Measurements from ENCODE around the gene SPEG. TPM values are rescaled to one million over a fixed set of nuclear protein-coding genes. Genes with fewer than 3 reads are reported as not detected.

Gene SPEG
- total and polyA plus RNA-seq, 2 experiments from 2014 or later = 12.6 to 32.4 TPM

DNA sequence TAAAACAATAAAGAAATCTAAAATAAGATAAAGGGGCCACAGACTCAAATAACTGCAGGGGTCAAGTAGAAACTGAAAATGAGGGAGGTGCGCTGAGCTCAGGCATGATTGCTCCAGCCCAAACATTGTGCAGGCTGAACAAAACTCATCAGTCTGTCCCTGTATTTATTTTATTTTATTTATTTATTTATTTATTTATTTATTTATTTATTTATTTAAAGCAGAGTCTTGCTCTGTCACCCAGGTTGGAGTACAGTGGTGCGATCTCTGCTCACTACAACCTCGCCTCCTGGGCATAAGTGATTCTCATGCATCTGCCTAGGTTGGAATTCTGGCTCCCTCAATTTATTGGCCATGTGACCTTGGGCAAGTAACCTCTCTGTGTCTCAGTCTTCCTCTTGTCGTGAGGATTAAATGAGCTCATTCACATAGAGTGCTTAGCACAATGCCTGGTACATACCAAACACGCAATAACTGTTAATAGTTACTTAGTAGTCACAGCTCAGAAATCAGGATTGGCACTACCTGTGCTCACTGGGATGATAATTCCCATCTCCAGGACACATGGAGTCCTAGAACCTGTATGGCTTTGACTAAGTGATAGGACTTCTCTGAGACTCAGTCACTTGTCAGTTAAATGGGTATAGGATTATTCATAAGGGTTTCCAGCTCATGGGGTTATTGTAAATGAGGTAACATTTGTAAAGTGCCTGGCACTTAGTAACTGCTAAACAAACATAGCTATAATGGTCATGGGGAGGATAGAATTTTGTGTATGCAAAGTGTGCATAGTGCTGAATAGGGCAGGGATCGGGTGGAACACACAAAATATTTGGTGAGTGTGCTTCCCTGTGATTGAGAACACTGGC lies 6.0 kb downstream of the SPEG start (continued):
- TF ChIP-seq POLR2AphosphoS5 (IDR thresholded peaks at IDR 0.05; ENCODE audit: low read depth) (no peak), ZNF331 (CRISPR knock-in tag; IDR thresholded peaks at IDR 0.05; ENCODE audit: low read depth) (no peak), CREB1 (CRISPR knock-in tag; IDR thresholded peaks at IDR 0.05; ENCODE audit: low read depth) (no peak)
- TF ChIP-seq, protein P1, sequence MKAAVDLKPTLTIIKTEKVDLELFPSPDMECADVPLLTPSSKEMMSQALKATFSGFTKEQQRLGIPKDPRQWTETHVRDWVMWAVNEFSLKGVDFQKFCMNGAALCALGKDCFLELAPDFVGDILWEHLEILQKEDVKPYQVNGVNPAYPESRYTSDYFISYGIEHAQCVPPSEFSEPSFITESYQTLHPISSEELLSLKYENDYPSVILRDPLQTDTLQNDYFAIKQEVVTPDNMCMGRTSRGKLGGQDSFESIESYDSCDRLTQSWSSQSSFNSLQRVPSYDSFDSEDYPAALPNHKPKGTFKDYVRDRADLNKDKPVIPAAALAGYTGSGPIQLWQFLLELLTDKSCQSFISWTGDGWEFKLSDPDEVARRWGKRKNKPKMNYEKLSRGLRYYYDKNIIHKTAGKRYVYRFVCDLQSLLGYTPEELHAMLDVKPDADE (IDR thresholded peaks at IDR 0.05) = no peak
- TF ChIP-seq, protein P2, sequence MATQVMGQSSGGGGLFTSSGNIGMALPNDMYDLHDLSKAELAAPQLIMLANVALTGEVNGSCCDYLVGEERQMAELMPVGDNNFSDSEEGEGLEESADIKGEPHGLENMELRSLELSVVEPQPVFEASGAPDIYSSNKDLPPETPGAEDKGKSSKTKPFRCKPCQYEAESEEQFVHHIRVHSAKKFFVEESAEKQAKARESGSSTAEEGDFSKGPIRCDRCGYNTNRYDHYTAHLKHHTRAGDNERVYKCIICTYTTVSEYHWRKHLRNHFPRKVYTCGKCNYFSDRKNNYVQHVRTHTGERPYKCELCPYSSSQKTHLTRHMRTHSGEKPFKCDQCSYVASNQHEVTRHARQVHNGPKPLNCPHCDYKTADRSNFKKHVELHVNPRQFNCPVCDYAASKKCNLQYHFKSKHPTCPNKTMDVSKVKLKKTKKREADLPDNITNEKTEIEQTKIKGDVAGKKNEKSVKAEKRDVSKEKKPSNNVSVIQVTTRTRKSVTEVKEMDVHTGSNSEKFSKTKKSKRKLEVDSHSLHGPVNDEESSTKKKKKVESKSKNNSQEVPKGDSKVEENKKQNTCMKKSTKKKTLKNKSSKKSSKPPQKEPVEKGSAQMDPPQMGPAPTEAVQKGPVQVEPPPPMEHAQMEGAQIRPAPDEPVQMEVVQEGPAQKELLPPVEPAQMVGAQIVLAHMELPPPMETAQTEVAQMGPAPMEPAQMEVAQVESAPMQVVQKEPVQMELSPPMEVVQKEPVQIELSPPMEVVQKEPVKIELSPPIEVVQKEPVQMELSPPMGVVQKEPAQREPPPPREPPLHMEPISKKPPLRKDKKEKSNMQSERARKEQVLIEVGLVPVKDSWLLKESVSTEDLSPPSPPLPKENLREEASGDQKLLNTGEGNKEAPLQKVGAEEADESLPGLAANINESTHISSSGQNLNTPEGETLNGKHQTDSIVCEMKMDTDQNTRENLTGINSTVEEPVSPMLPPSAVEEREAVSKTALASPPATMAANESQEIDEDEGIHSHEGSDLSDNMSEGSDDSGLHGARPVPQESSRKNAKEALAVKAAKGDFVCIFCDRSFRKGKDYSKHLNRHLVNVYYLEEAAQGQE (IDR thresholded peaks at IDR 0.05; ENCODE audit: unreplicated experiment) = no peak

DNA sequence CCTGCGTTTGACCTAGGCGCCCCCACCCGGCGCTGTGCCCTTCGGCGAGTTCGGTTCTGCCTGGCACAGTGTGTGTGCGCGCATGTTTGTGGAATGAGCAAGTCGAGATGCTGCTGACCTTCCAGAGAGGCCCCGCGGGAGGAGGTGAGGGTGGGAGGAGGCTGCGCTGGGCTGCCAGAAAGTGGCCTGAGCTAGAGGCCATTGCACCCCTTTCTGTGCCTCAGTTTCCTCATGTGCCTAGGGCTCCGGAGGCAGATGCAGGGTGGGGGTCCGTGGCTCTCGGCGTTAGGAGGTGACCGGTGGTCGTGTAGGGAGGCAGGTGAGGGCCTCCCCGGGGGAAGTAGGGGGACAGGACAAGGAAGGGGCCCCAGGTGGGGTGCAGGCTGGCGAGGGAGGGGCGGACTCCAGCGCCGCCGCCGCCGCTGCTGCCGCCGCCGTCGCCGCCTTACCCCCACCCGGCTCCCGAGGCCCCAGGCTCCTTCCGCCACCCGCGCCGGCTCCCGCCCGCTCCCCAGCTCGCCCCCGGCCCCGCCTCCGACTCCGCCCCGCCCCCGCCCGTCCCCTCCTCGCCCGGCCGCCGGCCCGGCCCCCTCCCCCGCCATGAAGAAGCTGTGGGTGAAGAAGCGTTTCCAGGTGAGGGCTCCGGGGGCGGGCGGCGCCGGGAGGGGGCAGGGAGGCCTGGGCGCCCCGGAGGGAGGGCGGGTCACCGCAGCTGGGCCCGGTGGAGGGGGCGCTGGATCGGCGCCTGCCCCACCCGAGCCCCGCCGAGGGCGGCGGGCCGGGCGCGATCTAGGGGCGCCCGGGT lies 7.0 kb downstream of the SPEG start:
- Histone ChIP-seq H3K9me2 (ENCODE audit: insufficient read depth) (no peaks in the 10 kb centered on the region), H3F3A (replicated peaks; ENCODE audit: low read depth) (no peaks in the 10 kb centered on the region), H4K20me1 (replicated peaks; ENCODE audit: insufficient read depth) (no peaks in the 10 kb centered on the region), H3K27me3 (ENCODE audit: insufficient read depth) (peaks cover 60% of the 10 kb centered on the region), H2AFZ (peak overlapping the region; percentile 98), H3K4me2 (peak overlapping the region; percentile 86), H3K27ac (ENCODE audit: low read depth) (no peak overlapping the region), H3K36me3 (ENCODE audit: insufficient read depth) (no peaks in the 10 kb centered on the region), H3K79me2 (replicated peaks; ENCODE audit: insufficient read depth) (no peaks in the 10 kb centered on the region), H3K4me1 (ENCODE audit: insufficient read depth) (peaks cover 15% of the 10 kb centered on the region), H3K4me3 (peak overlapping the region; percentile 71)
- H3K4me1 Mint-ChIP-seq = peaks cover 34% of the 10 kb centered on the region
- no peaks in the 10 kb centered on the region for H3K36me3 Mint-ChIP-seq (ENCODE audit: low read depth)
- H3K4me3 Mint-ChIP-seq = peak overlapping the region; percentile 79
- DNase-seq (ENCODE audit: low spot score) = peak; percentile 72
- no peaks in the 10 kb centered on the region for H3K9me3 Mint-ChIP-seq
- peak; percentile 56 for ATAC-seq
- peaks cover 30% of the 10 kb centered on the region for H3K27me3 Mint-ChIP-seq (ENCODE audit: insufficient read depth, low read depth, poor library complexity)
- no peak overlapping the region for H3K27ac Mint-ChIP-seq
- no peak for TF ChIP-seq NANOG (IDR thresholded peaks at IDR 0.05; ENCODE audit: borderline replicate concordance)
- no peak for TF ChIP-seq EZH2phosphoT487 (IDR thresholded peaks at IDR 0.05; ENCODE audit: unreplicated experiment)
- no peak for TF ChIP-seq ZNF331 (CRISPR knock-in tag; IDR thresholded peaks at IDR 0.05; ENCODE audit: low read depth)
- TF ChIP-seq, protein P2 (IDR thresholded peaks at IDR 0.05; ENCODE audit: unreplicated experiment) = no peak

Data from GM23338 (cell line).